K562 (cell line): ENCODE data around the gene GRB2. TPM values are rescaled to one million over a fixed set of nuclear protein-coding genes. Genes with fewer than 3 reads are reported as not detected.

Source experiments
- ATAC-seq: fragments of 200-7000 bp; cut with Tn5 transposase; 3 replicates; pipeline ENCODE4 v1.9.1; 2020; ENCODE audit warnings: moderate library complexity
- BruUV-seq: library from RNA; stranded (reverse); fragments of 400-500 nt; replicated peaks from 2 replicates; lab custom pipeline; 2021; lab: Mats Ljungman, UMichigan
- CTCF ChIA-PET: fragments of 300-600 bp; formaldehyde crosslinking; extraction: SDS; loops from one replicate; lab custom pipeline; 2021; ENCODE audit warnings: low intra/inter-chr PET ratio; lab: Yijun Ruan, JAX
- POLR2A ChIA-PET: fragments of 300-600, 350-650 bp; sonication (Branson Sonifier 250); formaldehyde crosslinking; extraction: SDS; loops from one replicate; lab custom pipeline; 2021; ENCODE audit warnings: antibody characterized with exemption, inconsistent platforms; lab: Yijun Ruan, JAX
- DNase-seq, 4 experiments: peaks; one replicate each; pipeline versions ENCODE4 v3.0.0 to v3.0.0-alpha.2; 2011 to 2018; ENCODE audit warnings: low spot score in 3 of 4, mixed read lengths in 3 of 4; ENCODE audit errors: extremely low read depth in 1 of 4
- FAIRE-seq: peaks from 2 replicates; lab custom pipeline; 2011; peaks lifted over from hg19 to GRCh38; lab: Jason Lieb, UNC
- H2AFZ ChIP-seq: 2 replicates; pipeline ENCODE4 v1.6.0; 2011; ENCODE audit warnings: low read depth, low read length, control low read depth, inconsistent platforms
- H3K27ac ChIP-seq: fragments of 200-600 bp; 3 replicates; pipeline ENCODE4 v1.8.0; 2011; ENCODE audit warnings: low read depth, mild to moderate bottlenecking, control low read depth, inconsistent platforms, low read length, moderate library complexity, mixed read lengths; ENCODE audit errors: extremely low read depth
- H3K27me3 ChIP-seq, 2 experiments: fragments of 300-600 bp in 1 of 2; 2 replicates in 1 of 2; 3 replicates in 1 of 2; pipeline versions ENCODE4 v1.6.0 to v1.8.0; 2011; ENCODE audit warnings: inconsistent platforms in 2 of 2, low read length in 2 of 2, mild to moderate bottlenecking in 1 of 2, mixed read lengths in 1 of 2, moderate library complexity in 1 of 2; ENCODE audit not compliant: control insufficient read depth in 2 of 2, insufficient read depth in 2 of 2
- H3K36me3 ChIP-seq: fragments of 300-600 bp; 3 replicates; pipeline ENCODE4 v1.8.0; 2011; ENCODE audit warnings: mild to moderate bottlenecking, low read length, inconsistent platforms; ENCODE audit not compliant: control insufficient read depth, insufficient read depth
- H3K4me1 ChIP-seq, 2 experiments: fragments of 200-600 bp in 1 of 2; replicated peaks in 1 of 2; 2 replicates in 1 of 2; 3 replicates in 1 of 2; pipeline versions ENCODE4 v1.5.1 to v1.8.0; 2011; ENCODE audit warnings: inconsistent platforms in 2 of 2, low read length in 2 of 2, mild to moderate bottlenecking in 1 of 2, mixed read lengths in 1 of 2, moderate library complexity in 1 of 2; ENCODE audit not compliant: control insufficient read depth in 2 of 2, insufficient read depth in 2 of 2
- H3K4me2 ChIP-seq: 2 replicates; pipeline ENCODE4 v1.6.1; 2011; ENCODE audit warnings: low read length, control low read depth, inconsistent platforms, mixed read lengths; ENCODE audit not compliant: insufficient read depth
- H3K4me3 ChIP-seq: fragments of 200-600 bp; sonication (generic), shearing (Covaris generic); 2 replicates; pipeline ENCODE4 v1.5.1; 2016; ENCODE audit warnings: control low read depth, inconsistent platforms
- H3K79me2 ChIP-seq: fragments of 200-600 bp; 3 replicates; pipeline ENCODE4 v1.8.0; 2011; ENCODE audit warnings: low read length, inconsistent platforms; ENCODE audit not compliant: control insufficient read depth, insufficient read depth
- H3K9ac ChIP-seq, 2 experiments: 2 replicates each; pipeline versions ENCODE4 v1.6.0 to v1.6.1; 2011; ENCODE audit warnings: low read depth in 2 of 2, low read length in 2 of 2, control low read depth in 1 of 2, inconsistent platforms in 1 of 2, mild to moderate bottlenecking in 1 of 2, mixed read lengths in 1 of 2; ENCODE audit not compliant: insufficient read depth in 1 of 2
- H3K9me1 ChIP-seq: one replicate; pipeline ENCODE4 v1.6.0; 2011; ENCODE audit warnings: inconsistent platforms, mild to moderate bottlenecking, low read length, moderate library complexity; ENCODE audit not compliant: control insufficient read depth, insufficient read depth
- H3K9me3 ChIP-seq: replicated peaks from 2 replicates; pipeline ENCODE4 v1.5.1; 2011; ENCODE audit warnings: low read depth, low read length, inconsistent platforms; ENCODE audit not compliant: control insufficient read depth, insufficient read depth
- H4K20me1 ChIP-seq: replicated peaks from 2 replicates; pipeline ENCODE4 v1.6.1; 2011; ENCODE audit warnings: low read length, inconsistent platforms, mixed read lengths; ENCODE audit not compliant: control insufficient read depth, insufficient read depth
- CBFA2T2 ChIP-seq: fragments of 450-650 bp; conservative IDR thresholded peaks from 2 replicates; pipeline ENCODE4 v1.6.1; 2017; ENCODE audit warnings: mild to moderate bottlenecking
- CBFA2T3 ChIP-seq: fragments of 450-650 bp; IDR thresholded peaks from 2 replicates; pipeline ENCODE4 v1.6.1; 2017
- DMBX1 ChIP-seq: fragments of 250-450 bp; sonication (Bioruptor Pico); IDR thresholded peaks from 2 replicates; pipeline ENCODE4 v1.8.0; 2022; ENCODE audit warnings: inconsistent platforms, mild to moderate bottlenecking, moderate library complexity, borderline replicate concordance
- MEIS2 ChIP-seq: fragments of 450-650 bp; IDR thresholded peaks from 2 replicates; pipeline ENCODE4 v1.6.1; 2014; ENCODE audit warnings: mild to moderate bottlenecking; ENCODE audit not compliant: partially characterized antibody
- POLR2A ChIP-seq: fragments of 450-650 bp; conservative IDR thresholded peaks from 2 replicates; pipeline ENCODE4 v1.6.1; 2016
- PRDM10 ChIP-seq: fragments of 450-650 bp; IDR thresholded peaks from 2 replicates; pipeline ENCODE4 v1.6.1; 2018; ENCODE audit not compliant: partially characterized antibody
- RBBP5 ChIP-seq: fragments of 200-600 bp; sonication (generic); IDR thresholded peaks from 2 replicates; pipeline ENCODE4 v1.6.1; 2012; ENCODE audit warnings: borderline replicate concordance, mild to moderate bottlenecking, low read length, control low read depth, inconsistent platforms; ENCODE audit not compliant: insufficient read depth, poor library complexity, severe bottlenecking
- RCOR1 ChIP-seq, 2 experiments: IDR thresholded peaks; 2 replicates each; pipeline ENCODE4 v1.6.1; 2012; ENCODE audit warnings: low read depth in 2 of 2, low read length in 2 of 2, borderline replicate concordance in 1 of 2, improper control_type of control experiment in 1 of 2
- SRF ChIP-seq, 2 experiments: fragments of 250-450, 450-650 bp in 1 of 2; sonication (Bioruptor Pico) in 1 of 2; sonication (generic) in 1 of 2; formaldehyde crosslinking; IDR thresholded peaks; 2 replicates each; pipeline versions ENCODE4 v1.5.0 to v1.5.1; 2020 to 2022; ENCODE audit warnings: mild to moderate bottlenecking in 1 of 2, missing genetic modification reagents in 1 of 2
- TSHZ1 ChIP-seq: fragments of 250-450 bp; sonication (Bioruptor Pico); IDR thresholded peaks from 2 replicates; pipeline ENCODE4 v1.4.0; 2020; ENCODE audit warnings: mild to moderate bottlenecking, moderate library complexity
- WGBS: fragments of 100-300 bp; shearing (Covaris generic); methylation state at CpG from one replicate; pipeline ENCODE4 v1.1.6; 2016; ENCODE audit warnings: low coverage, mixed read lengths; ENCODE audit not compliant: insufficient coverage; ENCODE audit errors: missing lambda C conversion rate; 5-methylcytosine and 5-hydroxymethylcytosine counted together
- in situ Hi-C: fragments of 300-500 bp; cut with MboI; formaldehyde crosslinking; loops from 4 replicates; pipeline ENCODE4 v1.15.0; 2018; ENCODE audit warnings: inconsistent platforms, mixed read lengths
- intact Hi-C: fragments of 100-400 bp; cut with micrococcal nuclease; formaldehyde crosslinking; loops from 2 replicates; pipeline ENCODE4 v1.14.2; 2022
- polyA plus RNA-seq, 8 experiments: library from polyadenylated mRNA; depleted of rRNA in 4 of 8; stranded (reverse) in 5 of 8; unstranded in 3 of 8; fragments of >200 nt; fragmentation: Nextera tagmentation in 2 of 8; fragmentation: Illumina TruSeq in 1 of 8; extraction: Ambion mirVana in 2 of 8; extraction: Trizol in 1 of 8; gene quantifications; 2 replicates each; pipeline versions ENCODE4 v1.2.1 to v1.2.3, GENCODE V29; 2011 to 2014; ENCODE audit warnings: inconsistent platforms in 1 of 8, missing spikeins in 1 of 8
- total RNA-seq, 7 experiments: library from RNA; depleted of rRNA in 6 of 7; stranded (reverse); fragments of >200 nt in 6 of 7; fragmentation: Illumina TruSeq in 2 of 7; extraction: Trizol in 2 of 7; gene quantifications; 2 replicates each; pipeline versions ENCODE4 v1.2.1 to v1.2.3, GENCODE V29; 2011 to 2021; ENCODE audit warnings: low replicate concordance in 1 of 7
- TF ChIP-seq, protein P1 (sequence below): fragments of 450-650 bp; IDR thresholded peaks from 2 replicates; pipeline ENCODE4 v1.6.1; 2016

The GRB2 gene
- total and polyA plus RNA-seq, 9 of the 15 experiments (the other 6 are each of a cell fraction or from before 2014, with no cell fraction given) = 57.2 to 136 (median 84.8) TPM

GRCh38 chr17:75301502-75302206 is 103.8 kb downstream of the GRB2 start:
- Histone ChIP-seq H3K79me2 (no peaks in the 10 kb centered on the region), H3K4me1 (peaks cover 6% of the 10 kb centered on the region in 2 experiments; a peak in 3 of 5 replicates), H3K27me3 (no peaks in the 10 kb centered on the region), H3K27ac (no peak overlapping the region), H3K4me3 (no peak overlapping the region), H2AFZ (0 out of 2 replicates have a peak overlapping the region, but pooled peaks have one; percentile 14), H4K20me1 (no peaks in the 10 kb centered on the region), H3K4me2 (peak overlapping the region; percentile 32; the same call in 1 of the 2 replicates), H3K9me1 (no peaks in the 10 kb centered on the region), H3K36me3 (no peaks in the 10 kb centered on the region), H3K9me3 (no peaks in the 10 kb centered on the region), H3K9ac (no peak overlapping the region)
- ATAC-seq (peak; percentile 81), FAIRE-seq (no peak), DNase-seq (peak in 2 of 4 experiments; percentile 11 to 43)
- in situ Hi-C loops = no loop called here
- intact Hi-C loops = no loop called here
- POLR2A ChIA-PET = interaction anchor here (0.6 to 1.4 kb wide), 7 partner anchors 12 to 289 kb away, joined by 3 to 4 read pairs (median 3); partner anchors contain the start of genes MRPL58 and SLC25A19
- WGBS = 50% methylated on average over 17 of the region's 17 CpGs
- CTCF ChIA-PET = no interaction called here
- BruUV-seq = no TSS peak
- TF ChIP-seq RCOR1 (IDR thresholded peaks at IDR 0.05; ENCODE audit: borderline replicate concordance in 1 of 2, low read depth in 2 of 2, low read length in 2 of 2) (peak in 1 of 2 experiments; percentile 22; a peak in 1 of 4 replicates), RBBP5 (no peak), PRDM10 (peak; percentile 75), TSHZ1 (CRISPR knock-in tag) (no peak), CBFA2T3 (peak; percentile 53), DMBX1 (CRISPR knock-in tag) (peak; percentile 38; the same call in 1 of the 2 replicates), POLR2A (no peak), CBFA2T2 (peak; percentile 53), SRF (CRISPR knock-in tag; IDR thresholded peaks at IDR 0.05) (no peak), MEIS2 (peak; percentile 39)
- TF ChIP-seq, protein P1, sequence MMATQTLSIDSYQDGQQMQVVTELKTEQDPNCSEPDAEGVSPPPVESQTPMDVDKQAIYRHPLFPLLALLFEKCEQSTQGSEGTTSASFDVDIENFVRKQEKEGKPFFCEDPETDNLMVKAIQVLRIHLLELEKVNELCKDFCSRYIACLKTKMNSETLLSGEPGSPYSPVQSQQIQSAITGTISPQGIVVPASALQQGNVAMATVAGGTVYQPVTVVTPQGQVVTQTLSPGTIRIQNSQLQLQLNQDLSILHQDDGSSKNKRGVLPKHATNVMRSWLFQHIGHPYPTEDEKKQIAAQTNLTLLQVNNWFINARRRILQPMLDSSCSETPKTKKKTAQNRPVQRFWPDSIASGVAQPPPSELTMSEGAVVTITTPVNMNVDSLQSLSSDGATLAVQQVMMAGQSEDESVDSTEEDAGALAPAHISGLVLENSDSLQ = peak; percentile 43; the same call in 1 of the 2 replicates
